Colonic mucosa (tissue), 4 donors: ENCODE measurements around the gene C1orf53. TPM values are rescaled to one million over a fixed set of nuclear protein-coding genes. Genes with fewer than 3 reads are reported as not detected.

Source experiments
- DNase-seq: peaks from one replicate; pipeline ENCODE4 v3.0.0-alpha.2; 2020
- H3K27ac ChIP-seq: fragments of 200-600 bp; one replicate; pipeline ENCODE4 v1.8.0; 2021
- H3K27me3 ChIP-seq: fragments of 200-600 bp; one replicate; pipeline ENCODE4 v1.8.0; 2021
- H3K36me3 ChIP-seq: fragments of 200-600 bp; one replicate; pipeline ENCODE4 v1.8.0; 2021
- H3K4me1 ChIP-seq: fragments of 200-600 bp; one replicate; pipeline ENCODE4 v1.8.0; 2021; ENCODE audit warnings: mild to moderate bottlenecking
- H3K4me3 ChIP-seq: fragments of 200-600 bp; one replicate; pipeline ENCODE4 v1.8.0; 2021
- H3K9ac ChIP-seq, 2 donors: one replicate each; pipeline ENCODE4 v1.7.0; 2013; ENCODE audit warnings: control low read depth in 2 of 2, low read depth in 2 of 2, low read length in 2 of 2
- H3K9me3 ChIP-seq: fragments of 200-600 bp; one replicate; pipeline ENCODE4 v1.8.0; 2021
- intact Hi-C: fragments of 100-400 bp; cut with DNase I; formaldehyde crosslinking; loops from one replicate; pipeline ENCODE4 v1.14.1; 2022
- total RNA-seq, 2 donors: library from RNA; stranded (reverse); fragmentation: NEBNext Ultra II Directional in 1 of 2; extraction: Animal tissue kit (Norgen Biotek cat#: 25700) in 1 of 2; gene quantifications; one replicate each; pipeline ENCODE4 v1.2.1, GENCODE V29; 2021
- TF ChIP-seq, protein P1 (sequence below): fragments of 200-600 bp; IDR thresholded peaks from one replicate; pipeline ENCODE4 v1.8.0; 2022; ENCODE audit warnings: antibody characterized with exemption, mild to moderate bottlenecking
- donor health status: healthy.
- donor health status: DM: no; HTN: no; CAD: no.
- donor health status: DM: no; HTN: no; CAD: no.

Gene C1orf53
- total RNA-seq, 2 donors from 2014 or later: 2.7 to 5.4 TPM

DNA sequence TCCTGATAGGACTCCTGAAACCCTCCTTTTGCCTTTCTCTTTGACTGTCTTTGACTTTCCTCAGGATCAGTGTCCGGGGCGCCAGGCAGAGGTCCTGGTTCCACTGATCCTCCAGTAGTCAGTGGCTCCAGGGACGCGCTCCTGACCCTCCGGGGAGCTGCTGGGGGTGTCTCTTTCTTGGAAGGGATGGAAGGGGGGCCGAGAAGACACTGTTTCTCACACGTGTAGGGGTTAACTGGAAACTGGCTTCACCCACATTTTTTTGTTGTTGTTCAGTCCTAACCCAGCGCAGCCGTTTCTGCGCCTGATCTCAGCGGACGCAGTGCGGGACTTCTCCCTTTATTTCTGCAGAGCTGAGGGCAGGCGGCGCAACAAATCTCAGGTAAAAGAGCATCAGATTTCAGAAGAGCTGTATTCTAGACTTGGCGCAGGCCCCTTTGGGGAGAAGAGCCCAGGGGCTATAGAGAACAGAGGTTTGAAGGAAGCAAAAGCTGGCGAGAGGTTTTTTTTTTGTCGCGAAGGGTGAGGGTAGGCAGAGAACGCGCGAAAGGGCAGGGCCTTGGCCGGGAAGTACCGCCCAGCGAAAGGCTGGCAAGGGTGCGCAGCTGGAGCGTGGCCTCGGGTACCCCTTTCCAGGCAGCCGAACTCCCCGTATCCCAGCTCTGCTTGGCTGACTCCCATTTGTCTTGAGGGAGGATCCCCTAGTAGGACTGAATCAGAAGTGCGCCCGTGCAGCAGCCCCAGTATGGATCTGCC is 10.5 kb downstream of the C1orf53 start:
- DNase-seq: no peak
- Histone ChIP-seq H3K4me3 (no peak overlapping the region), H3K27ac (no peak overlapping the region), H3K9me3 (no peaks in the 10 kb centered on the region), H3K4me1 (peaks cover 21% of the 10 kb centered on the region), H3K27me3 (peaks cover 100% of the 10 kb centered on the region), H3K36me3 (no peaks in the 10 kb centered on the region), H3K9ac (no peak overlapping the region)
- TF ChIP-seq, protein P1, sequence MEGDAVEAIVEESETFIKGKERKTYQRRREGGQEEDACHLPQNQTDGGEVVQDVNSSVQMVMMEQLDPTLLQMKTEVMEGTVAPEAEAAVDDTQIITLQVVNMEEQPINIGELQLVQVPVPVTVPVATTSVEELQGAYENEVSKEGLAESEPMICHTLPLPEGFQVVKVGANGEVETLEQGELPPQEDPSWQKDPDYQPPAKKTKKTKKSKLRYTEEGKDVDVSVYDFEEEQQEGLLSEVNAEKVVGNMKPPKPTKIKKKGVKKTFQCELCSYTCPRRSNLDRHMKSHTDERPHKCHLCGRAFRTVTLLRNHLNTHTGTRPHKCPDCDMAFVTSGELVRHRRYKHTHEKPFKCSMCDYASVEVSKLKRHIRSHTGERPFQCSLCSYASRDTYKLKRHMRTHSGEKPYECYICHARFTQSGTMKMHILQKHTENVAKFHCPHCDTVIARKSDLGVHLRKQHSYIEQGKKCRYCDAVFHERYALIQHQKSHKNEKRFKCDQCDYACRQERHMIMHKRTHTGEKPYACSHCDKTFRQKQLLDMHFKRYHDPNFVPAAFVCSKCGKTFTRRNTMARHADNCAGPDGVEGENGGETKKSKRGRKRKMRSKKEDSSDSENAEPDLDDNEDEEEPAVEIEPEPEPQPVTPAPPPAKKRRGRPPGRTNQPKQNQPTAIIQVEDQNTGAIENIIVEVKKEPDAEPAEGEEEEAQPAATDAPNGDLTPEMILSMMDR: no peak
- intact Hi-C loops: no loop called here

DNA sequence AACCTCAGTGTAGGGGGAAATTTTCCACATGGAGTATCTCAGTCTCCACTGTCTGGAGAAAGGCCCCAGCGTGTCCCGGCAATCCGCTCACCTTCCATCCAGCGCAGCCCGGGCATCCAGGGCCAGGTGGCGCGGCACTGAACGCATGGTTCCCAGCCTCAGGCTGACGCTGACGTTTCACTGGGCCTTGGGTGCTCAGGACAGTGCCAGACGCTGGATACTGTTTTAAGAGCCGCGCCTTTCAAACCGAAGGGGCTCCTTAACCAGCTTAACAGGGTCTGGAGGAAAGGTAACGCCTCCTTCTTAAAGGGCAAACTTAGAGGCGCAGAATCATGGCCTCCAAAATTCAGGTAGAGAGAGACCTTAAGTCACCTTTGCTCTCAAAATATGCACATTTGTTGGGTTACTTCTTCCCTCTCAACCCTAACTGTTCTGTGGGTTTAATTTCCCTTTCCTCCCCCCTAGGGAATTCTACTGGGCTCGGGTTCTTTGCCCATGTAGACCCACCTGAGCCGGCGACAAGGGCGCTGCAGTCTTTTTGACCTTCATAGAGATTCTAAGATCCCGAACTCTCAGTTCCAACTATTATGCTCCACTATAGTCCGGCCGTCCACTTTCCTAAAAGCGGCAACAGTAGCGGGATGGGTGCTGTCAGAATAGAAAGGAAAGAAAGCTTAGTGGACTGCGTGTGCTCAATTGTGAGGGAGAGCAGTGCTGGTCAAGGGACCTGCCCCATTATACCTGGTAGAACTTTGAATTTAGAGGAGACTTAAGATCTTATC is 11.3 kb downstream of the C1orf53 start:
- DNase-seq: no peak
- intact Hi-C loops: no loop called here
- Histone ChIP-seq H3K9me3 (no peaks in the 10 kb centered on the region), H3K27ac (no peak overlapping the region), H3K4me1 (peaks cover 27% of the 10 kb centered on the region), H3K4me3 (no peak overlapping the region), H3K36me3 (no peaks in the 10 kb centered on the region), H3K27me3 (peaks cover 100% of the 10 kb centered on the region), H3K9ac (no peak overlapping the region)
- TF ChIP-seq, protein P1: no peak

DNA sequence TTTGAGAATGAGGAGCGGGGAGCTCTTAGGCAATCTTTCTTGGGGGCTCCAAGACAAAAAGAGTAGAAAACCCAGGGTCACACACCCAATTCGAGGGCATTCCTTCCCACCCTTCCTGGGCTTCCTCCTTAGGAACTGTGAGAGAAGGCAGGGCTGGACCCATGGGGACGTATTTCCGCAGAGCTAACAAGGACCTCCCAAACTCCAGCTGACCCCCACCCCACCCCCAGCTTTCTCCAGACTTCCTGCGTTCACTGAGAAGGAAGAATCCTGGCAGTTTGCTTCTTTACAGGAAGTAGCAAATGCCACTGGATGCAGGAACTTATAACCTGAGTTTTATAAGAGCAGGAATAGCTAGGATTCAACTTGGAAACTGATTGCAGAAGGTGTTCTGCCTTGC is 12.1 kb downstream of the C1orf53 start:
- intact Hi-C loops: no loop called here
- Histone ChIP-seq H3K4me1 (peaks cover 27% of the 10 kb centered on the region), H3K36me3 (no peaks in the 10 kb centered on the region), H3K4me3 (no peak overlapping the region), H3K27ac (no peak overlapping the region), H3K27me3 (peaks cover 100% of the 10 kb centered on the region), H3K9ac (no peak overlapping the region), H3K9me3 (no peaks in the 10 kb centered on the region)
- DNase-seq: no peak
- TF ChIP-seq, protein P1: no peak

DNA sequence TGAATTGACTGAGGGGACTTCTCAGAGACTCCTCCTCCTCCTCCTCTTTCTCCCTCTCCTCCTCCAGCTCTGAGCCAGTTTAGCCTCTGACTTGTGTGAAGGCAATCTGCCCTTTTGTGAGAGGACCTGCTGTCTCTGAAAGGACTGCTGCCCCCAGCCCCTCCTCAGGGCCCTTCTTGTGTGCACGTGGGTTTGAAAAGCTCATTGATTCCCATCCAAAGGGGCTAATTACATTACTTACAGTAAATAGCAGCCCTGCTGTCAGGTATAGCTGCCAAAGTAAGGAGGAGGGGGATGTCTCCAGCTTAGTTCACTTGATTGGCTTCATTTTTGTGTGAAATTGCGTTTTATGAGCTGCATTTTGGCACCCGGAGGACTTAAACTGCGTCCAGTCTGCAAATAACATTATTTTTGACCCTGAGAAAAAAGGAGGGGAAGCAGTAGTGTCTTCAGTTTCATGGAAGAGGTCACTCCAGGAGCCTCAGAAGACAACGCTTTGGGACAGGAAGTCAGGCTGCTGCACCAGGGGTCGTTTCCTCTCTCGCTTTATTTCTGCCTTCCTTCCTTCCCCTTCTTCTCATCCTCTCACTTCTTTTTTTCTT is 12.9 kb downstream of the C1orf53 start:
- intact Hi-C loops: loop anchor here (5.0 kb wide), 1 partner anchor 298 kb away; no protein-coding TSS in a partner anchor
- Histone ChIP-seq H3K4me1 (peaks cover 27% of the 10 kb centered on the region), H3K27ac (no peak overlapping the region), H3K4me3 (no peak overlapping the region), H3K9ac (no peak overlapping the region), H3K27me3 (peaks cover 100% of the 10 kb centered on the region), H3K9me3 (no peaks in the 10 kb centered on the region), H3K36me3 (no peaks in the 10 kb centered on the region)
- no peak for DNase-seq
- TF ChIP-seq, protein P1: no peak

DNA sequence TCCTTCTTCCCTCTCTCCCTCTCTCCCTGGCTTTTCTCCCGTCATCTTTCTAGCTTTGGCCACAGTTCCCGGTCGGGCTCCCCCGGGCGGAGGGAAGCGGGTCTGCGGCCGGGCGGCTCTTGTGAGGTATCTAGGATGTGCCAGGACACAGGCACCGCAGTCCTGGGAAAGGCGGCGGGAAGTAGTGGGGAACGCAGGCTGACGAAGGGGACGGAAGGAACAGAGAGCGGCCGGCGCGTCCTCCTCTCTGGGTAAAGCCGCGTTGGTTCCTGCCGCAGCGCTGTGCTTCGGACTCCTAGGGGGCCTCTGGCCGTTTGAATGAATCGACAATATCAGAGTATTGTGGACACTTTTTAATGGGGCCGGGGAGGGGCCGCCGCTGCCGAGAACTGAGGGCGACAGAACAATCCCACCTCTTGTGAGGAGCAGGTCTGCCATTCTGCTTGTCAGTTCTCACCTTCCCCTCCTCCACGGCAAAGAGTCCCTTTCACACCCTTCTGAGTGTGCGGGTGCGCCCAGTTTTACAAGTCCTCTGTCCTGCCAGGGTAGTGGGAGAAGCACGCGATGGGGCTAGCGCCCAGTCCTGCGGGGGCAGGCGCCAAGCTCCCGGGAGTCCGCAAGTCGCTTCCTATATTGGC is 13.6 kb downstream of the C1orf53 start:
- Histone ChIP-seq H3K27ac (no peak overlapping the region), H3K27me3 (peaks cover 100% of the 10 kb centered on the region), H3K9ac (no peak overlapping the region), H3K36me3 (no peaks in the 10 kb centered on the region), H3K4me1 (peaks cover 27% of the 10 kb centered on the region), H3K4me3 (no peak overlapping the region), H3K9me3 (no peaks in the 10 kb centered on the region)
- peak; percentile 52 for DNase-seq
- TF ChIP-seq, protein P1: peak; percentile 32
- intact Hi-C loops: loop anchor here (5.0 kb wide), 1 partner anchor 299 kb away; no protein-coding TSS in a partner anchor
